ENCODE results near the gene TRPC3. TPM values are rescaled to one million over a fixed set of nuclear protein-coding genes. Genes with fewer than 3 reads are reported as not detected.

The TRPC3 gene
- total RNA-seq, 1 experiment from 2014 or later, result 0.25 TPM

DNA sequence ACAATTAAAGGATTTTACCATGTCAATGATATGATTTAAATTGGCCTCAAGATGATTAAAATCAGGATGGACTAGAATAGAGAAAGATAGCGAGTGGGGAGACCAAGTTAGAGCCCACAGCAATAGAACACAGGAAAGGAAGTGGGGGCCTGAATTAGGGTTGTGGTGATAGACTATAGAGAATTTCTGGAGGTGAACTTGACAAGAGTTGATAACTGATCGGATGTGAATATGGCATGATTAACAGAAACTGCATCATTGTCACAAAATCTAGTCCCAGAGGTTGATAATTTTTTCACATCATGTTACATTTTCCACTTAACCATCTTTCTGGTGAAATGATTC is 26.3 kb upstream of the TRPC3 start (continued):
- TF ChIP-seq, protein P1, sequence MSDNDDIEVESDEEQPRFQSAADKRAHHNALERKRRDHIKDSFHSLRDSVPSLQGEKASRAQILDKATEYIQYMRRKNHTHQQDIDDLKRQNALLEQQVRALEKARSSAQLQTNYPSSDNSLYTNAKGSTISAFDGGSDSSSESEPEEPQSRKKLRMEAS (IDR thresholded peaks at IDR 0.05), result no peak
- TF ChIP-seq SIN3A (IDR thresholded peaks at IDR 0.05; ENCODE audit: low read depth) (no peak), EZH2phosphoT487 (IDR thresholded peaks at IDR 0.05; ENCODE audit: borderline replicate concordance) (no peak)

DNA sequence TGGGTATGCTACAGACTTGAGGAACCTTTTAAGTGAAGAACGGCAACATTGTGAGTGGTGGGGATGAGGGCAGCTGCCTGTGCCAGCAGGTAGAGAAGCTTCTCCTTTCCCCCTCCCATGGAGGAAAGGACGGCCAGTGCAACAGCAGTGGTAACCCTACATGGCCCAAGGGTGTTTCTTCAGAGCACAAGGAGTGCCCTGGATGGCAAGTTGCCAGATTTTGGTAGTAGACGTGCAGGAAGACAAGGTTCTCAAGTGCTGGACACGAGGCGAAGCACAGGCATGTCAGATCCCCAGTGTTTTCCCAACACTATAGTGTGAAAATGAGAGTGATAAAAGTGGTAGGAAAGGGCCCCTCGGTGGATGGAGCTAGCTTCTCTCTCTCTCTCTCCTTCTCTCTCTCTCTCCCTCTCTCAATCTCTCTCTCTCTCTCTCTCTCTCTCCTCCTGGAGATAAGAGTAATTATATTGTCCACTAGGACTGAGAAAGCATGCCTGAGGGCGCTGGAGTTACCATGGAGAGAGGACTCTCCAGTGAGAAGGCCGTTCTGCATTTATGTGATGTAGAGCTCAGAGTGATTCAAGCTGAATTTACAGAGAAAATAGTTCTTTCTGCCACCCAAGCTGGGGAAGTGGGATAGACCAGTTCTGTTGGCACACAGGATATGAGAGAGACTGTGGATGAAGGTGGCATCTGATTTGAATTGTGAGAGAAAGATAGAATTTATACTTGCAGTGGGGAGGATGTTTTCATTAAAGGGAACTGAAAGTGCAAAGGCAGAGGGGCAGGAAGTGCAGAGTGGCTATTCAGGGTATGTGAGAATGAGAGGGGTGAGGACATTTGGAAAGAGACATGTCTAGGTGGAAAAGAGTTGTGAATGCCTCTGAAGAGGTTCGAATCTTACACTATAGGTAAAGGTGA is 25.7 kb upstream of the TRPC3 start:
- H3K4me3 ChIP-seq (replicated peaks in 1 of 2; ENCODE audit: low read depth in 1 of 2, low read length in 2 of 2), result no peak overlapping the region
- no peak overlapping the region for H2AFZ ChIP-seq (ENCODE audit: low read depth, low read length, poor library complexity, severe bottlenecking)
- intact Hi-C loops (cut with micrococcal nuclease), result no loop called here
- TF ChIP-seq FOSL1 (IDR thresholded peaks at IDR 0.05; ENCODE audit: low read depth) (no peak), YY1 (IDR thresholded peaks at IDR 0.05; ENCODE audit: extremely low read depth, insufficient replicate concordance, low read depth, low read length) (no peak), ZFX (IDR thresholded peaks at IDR 0.05) (no peak), ELF1 (IDR thresholded peaks at IDR 0.05; ENCODE audit: borderline replicate concordance, low read depth) (no peak), SRF (IDR thresholded peaks at IDR 0.05; ENCODE audit: low read depth) (no peak)
- TF ChIP-seq, protein P2, sequence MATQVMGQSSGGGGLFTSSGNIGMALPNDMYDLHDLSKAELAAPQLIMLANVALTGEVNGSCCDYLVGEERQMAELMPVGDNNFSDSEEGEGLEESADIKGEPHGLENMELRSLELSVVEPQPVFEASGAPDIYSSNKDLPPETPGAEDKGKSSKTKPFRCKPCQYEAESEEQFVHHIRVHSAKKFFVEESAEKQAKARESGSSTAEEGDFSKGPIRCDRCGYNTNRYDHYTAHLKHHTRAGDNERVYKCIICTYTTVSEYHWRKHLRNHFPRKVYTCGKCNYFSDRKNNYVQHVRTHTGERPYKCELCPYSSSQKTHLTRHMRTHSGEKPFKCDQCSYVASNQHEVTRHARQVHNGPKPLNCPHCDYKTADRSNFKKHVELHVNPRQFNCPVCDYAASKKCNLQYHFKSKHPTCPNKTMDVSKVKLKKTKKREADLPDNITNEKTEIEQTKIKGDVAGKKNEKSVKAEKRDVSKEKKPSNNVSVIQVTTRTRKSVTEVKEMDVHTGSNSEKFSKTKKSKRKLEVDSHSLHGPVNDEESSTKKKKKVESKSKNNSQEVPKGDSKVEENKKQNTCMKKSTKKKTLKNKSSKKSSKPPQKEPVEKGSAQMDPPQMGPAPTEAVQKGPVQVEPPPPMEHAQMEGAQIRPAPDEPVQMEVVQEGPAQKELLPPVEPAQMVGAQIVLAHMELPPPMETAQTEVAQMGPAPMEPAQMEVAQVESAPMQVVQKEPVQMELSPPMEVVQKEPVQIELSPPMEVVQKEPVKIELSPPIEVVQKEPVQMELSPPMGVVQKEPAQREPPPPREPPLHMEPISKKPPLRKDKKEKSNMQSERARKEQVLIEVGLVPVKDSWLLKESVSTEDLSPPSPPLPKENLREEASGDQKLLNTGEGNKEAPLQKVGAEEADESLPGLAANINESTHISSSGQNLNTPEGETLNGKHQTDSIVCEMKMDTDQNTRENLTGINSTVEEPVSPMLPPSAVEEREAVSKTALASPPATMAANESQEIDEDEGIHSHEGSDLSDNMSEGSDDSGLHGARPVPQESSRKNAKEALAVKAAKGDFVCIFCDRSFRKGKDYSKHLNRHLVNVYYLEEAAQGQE (IDR thresholded peaks at IDR 0.05; ENCODE audit: low read depth), result no peak
- TF ChIP-seq, protein P3, sequence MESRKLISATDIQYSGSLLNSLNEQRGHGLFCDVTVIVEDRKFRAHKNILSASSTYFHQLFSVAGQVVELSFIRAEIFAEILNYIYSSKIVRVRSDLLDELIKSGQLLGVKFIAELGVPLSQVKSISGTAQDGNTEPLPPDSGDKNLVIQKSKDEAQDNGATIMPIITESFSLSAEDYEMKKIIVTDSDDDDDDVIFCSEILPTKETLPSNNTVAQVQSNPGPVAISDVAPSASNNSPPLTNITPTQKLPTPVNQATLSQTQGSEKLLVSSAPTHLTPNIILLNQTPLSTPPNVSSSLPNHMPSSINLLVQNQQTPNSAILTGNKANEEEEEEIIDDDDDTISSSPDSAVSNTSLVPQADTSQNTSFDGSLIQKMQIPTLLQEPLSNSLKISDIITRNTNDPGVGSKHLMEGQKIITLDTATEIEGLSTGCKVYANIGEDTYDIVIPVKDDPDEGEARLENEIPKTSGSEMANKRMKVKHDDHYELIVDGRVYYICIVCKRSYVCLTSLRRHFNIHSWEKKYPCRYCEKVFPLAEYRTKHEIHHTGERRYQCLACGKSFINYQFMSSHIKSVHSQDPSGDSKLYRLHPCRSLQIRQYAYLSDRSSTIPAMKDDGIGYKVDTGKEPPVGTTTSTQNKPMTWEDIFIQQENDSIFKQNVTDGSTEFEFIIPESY (IDR thresholded peaks at IDR 0.05; ENCODE audit: extremely low read depth, insufficient replicate concordance, low read length), result no peak
- TF ChIP-seq, protein P4, sequence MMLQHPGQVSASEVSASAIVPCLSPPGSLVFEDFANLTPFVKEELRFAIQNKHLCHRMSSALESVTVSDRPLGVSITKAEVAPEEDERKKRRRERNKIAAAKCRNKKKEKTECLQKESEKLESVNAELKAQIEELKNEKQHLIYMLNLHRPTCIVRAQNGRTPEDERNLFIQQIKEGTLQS (IDR thresholded peaks at IDR 0.05), result no peak
- H3K27me3 ChIP-seq (ENCODE audit: insufficient read depth, low read length), result no peaks in the 10 kb centered on the region
- H3K4me1 ChIP-seq (ENCODE audit: control insufficient read depth in 1 of 2, insufficient read depth in 2 of 2, low read length in 2 of 2), result no peaks in the 10 kb centered on the region
- H4K20me1 ChIP-seq (ENCODE audit: insufficient read depth), result no peaks in the 10 kb centered on the region
- POLR2A ChIA-PET, result no interaction called here
- no peak overlapping the region for H3K27ac ChIP-seq (ENCODE audit: low read depth, low read length)
- no peaks in the 10 kb centered on the region for H3K36me3 ChIP-seq (ENCODE audit: control insufficient read depth in 1 of 2, insufficient read depth in 2 of 2, low read length in 2 of 2)
- no peaks in the 10 kb centered on the region for H3K79me2 ChIP-seq (ENCODE audit: insufficient read depth, low read length)
- H3K4me2 ChIP-seq (ENCODE audit: low read length), result no peak overlapping the region
- CTCF ChIA-PET, result no interaction called here
- no peaks in the 10 kb centered on the region for H3K9me3 ChIP-seq (ENCODE audit: control insufficient read depth in 1 of 2, insufficient read depth in 1 of 2, low read depth in 1 of 2, low read length in 2 of 2)
- no peak overlapping the region for H3K9ac ChIP-seq (ENCODE audit: low read length)
- ATAC-seq, result no peak
- RAD21 ChIA-PET (ENCODE audit: low non-redundant PET in 1 of 2, low total read pairs in 2 of 2, uncharacterized antibody in 2 of 2, unreplicated experiment in 2 of 2), result no interaction called here
- no TSS peak for BruUV-seq (replicated peaks)
- no peaks in the 10 kb centered on the region for H3K9me2 ChIP-seq (ENCODE audit: insufficient read depth)
- no peak for DNase-seq (ENCODE audit: low read depth, low spot score)

Measured in HCT116 (cell line).